ENCODE data around the gene CFAP65. TPM values are rescaled to one million over a fixed set of nuclear protein-coding genes. Genes with fewer than 3 reads are reported as not detected.

CFAP65 gene
- total and polyA plus RNA-seq, 2 of the 13 experiments (the other 11 are each of a cell fraction or from before 2014, with no cell fraction given): 0.05 TPM; not detected in 1

- TF ChIP-seq ZNF362 (CRISPR knock-in tag; IDR thresholded peaks at IDR 0.05; ENCODE audit: borderline replicate concordance) (no peak), ZNF280B (CRISPR knock-in tag; IDR thresholded peaks at IDR 0.05; ENCODE audit: borderline replicate concordance) (no peak), ZSCAN21 (CRISPR knock-in tag; IDR thresholded peaks at IDR 0.05; ENCODE audit: borderline replicate concordance) (no peak), KLF13 (CRISPR knock-in tag; IDR thresholded peaks at IDR 0.05) (no peak), ZBTB42 (CRISPR knock-in tag; IDR thresholded peaks at IDR 0.05) (no peak), STAG1 (CRISPR knock-in tag; IDR thresholded peaks at IDR 0.05) (no peak), IRX3 (CRISPR knock-in tag; IDR thresholded peaks at IDR 0.05; ENCODE audit: borderline replicate concordance, low read depth) (no peak), BCLAF1 (IDR thresholded peaks at IDR 0.05) (no peak)
These were observed 841 bp upstream of the CFAP65 start (continued) for GRCh38 chr2:219042157-219042556.

Data from HepG2 (cell line).